ENCODE data around the gene APOBEC3G.
"Not testable (repeated sequence)": the region's sequence is repeated elsewhere in the genome, so short reads cannot be mapped to it uniquely, and the experiment has no call there.

Gene APOBEC3G

GRCh38 chr22:39068033-39068785 lies 8.9 kb upstream of the APOBEC3G start:
- DNase-seq = no peak

GRCh38 chr22:39070186-39070585 lies 6.9 kb upstream of the APOBEC3G start:
- no peak for DNase-seq

DNA sequence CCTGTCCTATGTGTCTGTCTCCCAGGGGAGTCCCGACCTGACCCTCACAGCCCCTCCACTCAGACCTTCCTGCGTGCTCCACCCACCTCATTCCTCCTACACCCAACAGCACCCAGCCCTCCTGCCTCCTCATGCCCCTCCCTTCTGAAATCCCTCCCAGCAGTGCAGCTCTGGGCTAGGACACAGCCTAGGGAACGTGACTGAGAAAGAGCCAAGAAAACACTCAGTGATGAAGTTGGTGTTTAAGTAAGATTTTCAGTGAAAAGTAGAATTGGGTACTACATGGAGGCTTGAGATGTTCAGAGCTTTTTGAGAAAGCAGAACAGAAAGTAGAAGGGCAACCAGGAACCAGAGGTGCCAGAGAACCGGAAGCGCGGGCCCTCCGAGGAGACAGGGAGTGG lies 4.5 kb upstream of the APOBEC3G start:
- DNase-seq = not testable (repeated sequence)

DNA sequence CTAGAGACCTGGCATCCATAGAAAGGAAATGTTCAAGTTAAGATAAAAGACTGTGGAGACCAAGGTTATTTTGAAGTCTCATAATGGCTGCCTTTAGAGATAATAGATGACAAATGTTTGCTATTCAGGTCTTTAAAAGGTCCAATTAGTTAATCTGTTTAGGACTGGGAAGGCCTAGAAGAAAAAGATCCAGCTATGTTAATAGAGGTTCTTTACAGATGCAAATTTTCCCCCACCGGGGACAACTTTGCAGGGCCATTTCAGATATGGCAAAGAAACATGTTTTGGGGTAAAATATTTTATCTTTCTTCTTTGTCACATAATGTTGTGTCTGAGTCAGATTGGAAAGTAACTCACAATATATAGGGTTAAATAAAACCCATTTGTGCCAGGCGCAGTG lies 3.1 kb upstream of the APOBEC3G start:
- DNase-seq = no peak

DNA sequence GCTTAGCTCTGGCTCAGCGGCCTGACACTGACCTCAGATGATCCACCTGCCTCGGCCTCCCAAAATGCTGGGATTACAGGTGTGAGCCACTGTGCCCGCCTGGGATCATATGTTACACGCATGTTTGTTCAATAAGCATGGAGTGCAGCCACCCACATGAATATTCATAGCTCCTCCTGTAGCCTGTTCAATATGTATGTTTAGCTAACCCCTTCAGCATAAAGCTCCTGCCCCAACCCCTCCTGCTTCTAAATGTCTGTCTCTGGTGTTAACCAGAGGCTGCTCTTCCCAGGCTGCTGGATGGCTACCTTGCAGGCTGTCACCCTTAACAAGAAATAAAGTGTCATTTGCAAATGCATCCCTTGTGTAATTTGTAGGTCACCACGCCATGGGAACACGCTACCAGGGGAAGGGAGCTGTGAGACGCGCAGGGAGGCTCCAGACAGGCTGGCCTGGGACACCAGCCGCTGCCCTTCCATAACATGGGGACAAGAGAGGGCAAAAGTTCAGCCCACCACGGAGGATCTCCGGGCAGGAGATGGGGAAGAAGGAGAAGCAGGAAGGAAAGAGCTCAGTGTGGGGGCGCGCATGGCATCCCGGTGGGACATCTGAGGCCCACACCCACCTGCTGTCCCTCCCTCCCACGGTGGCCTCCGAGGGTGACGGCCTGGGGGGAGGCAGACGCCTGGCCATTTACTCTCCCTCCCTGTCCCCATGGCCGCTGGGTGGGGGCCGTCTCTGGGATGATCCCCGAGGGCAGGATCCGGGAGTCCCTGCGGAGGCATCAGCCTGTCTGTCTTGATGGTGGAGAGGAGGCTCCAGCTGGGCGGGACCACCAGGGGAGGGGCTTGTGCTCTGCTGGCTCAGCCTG lies 685 bp upstream of the APOBEC3G start:
- not testable (repeated sequence) for DNase-seq

GRCh38 chr22:39077912-39078311 lies 837 bp downstream of the APOBEC3G start:
- DNase-seq = not testable (repeated sequence)

GRCh38 chr22:39078329-39078728 lies 1.3 kb downstream of the APOBEC3G start:
- DNase-seq = no peak

DNA sequence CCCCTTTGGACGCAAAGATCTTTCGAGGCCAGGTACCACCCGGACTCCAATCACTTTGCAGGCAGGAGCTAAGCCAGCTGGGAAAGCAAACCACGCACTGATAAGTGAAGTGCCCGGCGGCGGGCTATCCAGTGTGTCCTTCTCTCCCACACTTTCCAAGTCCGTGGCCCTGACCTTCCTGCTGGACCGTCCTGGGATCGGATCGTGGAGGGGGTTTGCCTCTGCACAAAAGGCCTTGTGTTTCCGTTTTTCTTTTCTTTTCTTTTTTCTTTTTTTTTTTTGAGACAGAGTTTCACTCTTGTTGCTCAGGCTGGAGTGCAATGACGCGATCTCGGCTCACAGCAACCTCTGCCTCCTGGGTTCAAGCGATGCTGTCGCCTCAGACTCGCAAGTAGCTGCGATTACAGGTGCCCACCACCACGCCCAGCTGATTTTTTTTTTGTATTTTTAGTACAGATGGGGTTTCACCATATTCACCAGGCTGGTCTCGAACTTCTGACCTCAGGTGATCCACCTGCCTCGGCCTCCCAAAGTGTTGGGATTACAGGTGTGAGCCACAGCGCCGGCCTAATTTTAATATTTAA lies 2.1 kb downstream of the APOBEC3G start:
- DNase-seq = not testable (repeated sequence)

DNA sequence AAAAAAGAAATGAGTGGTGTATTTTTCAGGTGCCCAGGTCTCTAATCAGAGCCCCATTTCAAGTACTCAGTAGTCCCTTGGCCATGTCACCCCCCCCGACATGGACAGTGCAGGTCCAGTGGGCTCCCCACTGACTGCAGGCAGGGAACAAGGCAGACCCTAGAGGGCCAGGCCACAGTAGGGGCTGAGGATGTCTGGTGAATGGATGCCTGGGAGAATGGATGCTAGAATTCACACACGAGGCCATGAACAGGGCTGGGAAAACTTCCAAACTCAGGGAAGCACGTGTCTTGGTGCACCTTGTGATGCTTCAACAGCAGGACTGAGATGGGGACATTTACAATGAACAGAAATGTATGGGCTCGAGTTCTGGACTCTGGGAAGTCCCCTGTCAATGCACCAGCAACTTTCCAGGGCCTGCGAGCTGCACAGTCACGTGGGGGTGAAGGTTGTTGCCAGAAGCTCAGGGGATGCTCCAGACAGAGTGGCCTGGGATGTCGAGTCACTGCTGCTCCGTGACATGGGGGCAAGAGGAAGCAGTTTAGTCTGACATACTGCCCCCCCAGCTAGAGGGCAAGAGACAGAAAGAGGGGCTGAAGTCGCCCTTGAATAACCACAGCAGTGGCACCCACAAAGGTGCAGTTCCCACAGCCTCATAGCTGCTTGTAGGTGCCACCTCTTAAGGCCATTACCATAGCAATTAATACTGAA lies 3.1 kb downstream of the APOBEC3G start:
- no peak for DNase-seq

DNA sequence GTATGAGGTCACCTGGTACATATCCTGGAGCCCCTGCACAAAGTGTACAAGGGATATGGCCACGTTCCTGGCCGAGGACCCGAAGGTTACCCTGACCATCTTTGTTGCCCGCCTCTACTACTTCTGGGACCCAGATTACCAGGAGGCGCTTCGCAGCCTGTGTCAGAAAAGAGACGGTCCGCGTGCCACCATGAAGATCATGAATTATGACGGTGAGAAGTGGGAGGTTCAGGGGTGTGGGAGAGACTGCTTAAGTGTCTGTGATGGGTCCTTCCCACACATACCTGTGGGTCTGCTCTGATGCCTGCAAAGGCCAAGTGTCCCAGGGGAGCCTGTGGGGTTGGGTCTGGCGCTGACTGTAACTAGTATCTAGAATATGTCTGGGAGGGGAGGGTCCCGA lies 3.9 kb downstream of the APOBEC3G start:
- DNase-seq = no peak

- DNase-seq = no peak
These were observed 4.5 kb downstream of the APOBEC3G start for GRCh38 chr22:39081598-39081997.

- no peak for DNase-seq
These were observed 6.4 kb downstream of the APOBEC3G start for GRCh38 chr22:39083212-39084165.

- DNase-seq = no peak
These were observed 7.6 kb downstream of the APOBEC3G start for GRCh38 chr22:39084666-39085065.

- no peak for DNase-seq
These were observed 10.0 kb downstream of the APOBEC3G start for GRCh38 chr22:39087098-39087497.

GRCh38 chr22:39087881-39088684 lies 11.0 kb downstream of the APOBEC3G start:
- DNase-seq = no peak

- DNase-seq = no peak
These were observed 11.6 kb downstream of the APOBEC3G start for GRCh38 chr22:39088685-39089032.

DNA sequence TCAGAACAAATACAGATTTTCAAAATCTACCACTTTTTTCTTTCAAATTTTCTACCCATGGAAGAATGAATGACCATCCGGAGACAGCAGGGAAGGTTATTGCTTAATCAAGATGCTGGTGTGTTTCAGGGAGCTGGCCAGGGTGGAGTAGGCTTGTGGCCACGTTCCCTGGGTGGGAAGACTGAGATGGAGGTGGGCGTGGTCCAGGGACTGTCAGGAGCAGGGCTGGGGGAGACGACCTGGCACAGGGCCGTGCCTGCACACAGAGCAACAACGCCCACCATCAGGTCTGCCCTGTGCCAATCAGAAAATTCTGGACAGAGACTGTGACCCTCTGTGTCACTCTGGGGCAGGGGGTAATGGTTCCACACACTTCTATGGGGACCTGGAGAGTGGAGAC lies 12.9 kb downstream of the APOBEC3G start:
- no peak for DNase-seq

DNA sequence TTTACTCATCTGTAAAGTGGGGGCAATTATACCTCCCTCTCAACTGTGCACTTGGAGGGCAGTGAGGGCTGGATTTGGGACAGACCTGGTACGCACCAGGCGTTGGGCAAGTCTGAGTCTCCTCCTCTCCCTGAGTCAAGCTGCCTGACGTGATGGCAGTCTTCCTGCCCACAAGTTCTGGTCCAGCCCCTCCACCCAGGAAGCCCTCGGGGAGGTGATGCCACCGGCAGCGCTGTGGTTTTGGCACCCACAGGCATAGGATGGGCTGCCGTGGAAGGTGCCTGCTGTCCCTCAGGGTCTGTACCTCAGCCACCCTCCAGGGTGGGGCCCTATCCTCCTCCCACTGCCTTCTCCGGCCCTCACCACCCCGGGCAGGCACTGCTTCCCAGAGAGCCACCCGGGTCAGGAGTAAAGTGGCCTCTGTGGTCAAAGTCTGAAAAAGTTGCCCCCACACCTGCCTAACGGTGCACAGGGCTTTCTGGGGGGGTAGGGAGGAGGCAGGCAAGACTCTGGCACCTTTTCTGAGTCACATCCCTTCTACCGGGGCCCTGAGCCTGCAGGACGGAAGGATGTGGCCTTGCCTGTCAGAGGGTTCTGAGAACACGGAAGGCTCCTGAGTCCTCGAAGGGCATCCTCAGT lies 13.5 kb downstream of the APOBEC3G start:
- no peak for DNase-seq

DNA sequence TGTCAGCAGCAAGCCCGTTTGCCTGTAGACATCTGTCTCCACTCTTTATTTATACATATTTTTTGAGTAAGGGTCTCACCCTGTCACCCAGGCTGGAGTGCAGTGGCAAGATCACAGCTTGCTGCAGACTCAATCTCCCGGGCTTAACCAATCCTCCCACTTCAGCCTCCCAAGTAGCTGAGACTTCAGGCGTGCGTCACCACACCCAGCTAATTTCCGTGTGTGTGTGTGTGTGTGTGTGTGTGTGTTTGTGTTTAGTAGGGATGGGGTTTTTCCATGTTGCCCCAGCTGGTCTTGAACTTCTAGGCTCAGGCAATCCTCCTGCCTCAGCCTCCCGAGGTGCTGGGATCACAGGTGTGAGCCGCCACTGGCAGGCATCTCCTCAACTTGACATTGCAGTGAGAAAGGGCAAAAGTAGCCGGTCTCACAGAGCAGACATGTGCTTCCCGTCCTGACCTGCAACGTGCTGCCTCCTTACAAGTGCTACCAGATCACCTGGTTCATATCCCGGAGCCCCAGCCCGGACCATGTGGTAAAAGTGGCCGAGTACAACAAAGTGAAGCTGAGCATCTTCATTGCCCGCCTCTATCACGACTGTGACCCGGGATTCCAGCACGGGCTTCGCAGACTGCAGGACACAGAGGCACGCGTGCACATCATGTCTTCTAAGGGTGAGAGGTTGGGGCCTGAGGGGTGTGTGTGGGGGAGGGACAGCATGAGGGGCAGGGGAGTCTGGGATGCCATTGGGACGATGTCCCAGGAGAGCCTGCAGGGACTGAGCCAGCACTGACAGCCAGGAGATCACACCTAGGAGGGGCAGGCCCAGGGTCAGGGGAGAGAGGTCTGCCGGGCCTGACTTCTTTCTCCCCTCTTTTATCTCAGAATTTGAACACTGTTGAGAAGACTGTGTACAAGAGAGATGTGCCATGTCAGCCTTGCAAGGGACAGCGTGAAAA lies 14.3 kb downstream of the APOBEC3G start:
- DNase-seq = no peak

All from right forelimb (tissue), 1 donor.